Hematopoietic multipotent progenitor cell treated with erythropoietin and hydrocortisone succinate and interleukin-3 and kit ligand, for 6 days (in vitro differentiated cells): ENCODE results near the gene KCNC1.

Experiments used
- DNase-seq: peaks from one replicate; pipeline ENCODE4 v3.0.0-alpha.2; 2015

KCNC1 gene

GRCh38 chr11:17738151-17738973, 3.8 kb downstream of the KCNC1 start:
- DNase-seq = no peak

- no peak for DNase-seq
Observed at GRCh38 chr11:17739945-17740338, 5.4 kb downstream of the KCNC1 start.

GRCh38 chr11:17740649-17741235, 6.2 kb downstream of the KCNC1 start:
- DNase-seq = no peak

GRCh38 chr11:17741487-17741886, 6.9 kb downstream of the KCNC1 start:
- DNase-seq = no peak

GRCh38 chr11:17742019-17742418, 7.4 kb downstream of the KCNC1 start:
- no peak for DNase-seq

DNA sequence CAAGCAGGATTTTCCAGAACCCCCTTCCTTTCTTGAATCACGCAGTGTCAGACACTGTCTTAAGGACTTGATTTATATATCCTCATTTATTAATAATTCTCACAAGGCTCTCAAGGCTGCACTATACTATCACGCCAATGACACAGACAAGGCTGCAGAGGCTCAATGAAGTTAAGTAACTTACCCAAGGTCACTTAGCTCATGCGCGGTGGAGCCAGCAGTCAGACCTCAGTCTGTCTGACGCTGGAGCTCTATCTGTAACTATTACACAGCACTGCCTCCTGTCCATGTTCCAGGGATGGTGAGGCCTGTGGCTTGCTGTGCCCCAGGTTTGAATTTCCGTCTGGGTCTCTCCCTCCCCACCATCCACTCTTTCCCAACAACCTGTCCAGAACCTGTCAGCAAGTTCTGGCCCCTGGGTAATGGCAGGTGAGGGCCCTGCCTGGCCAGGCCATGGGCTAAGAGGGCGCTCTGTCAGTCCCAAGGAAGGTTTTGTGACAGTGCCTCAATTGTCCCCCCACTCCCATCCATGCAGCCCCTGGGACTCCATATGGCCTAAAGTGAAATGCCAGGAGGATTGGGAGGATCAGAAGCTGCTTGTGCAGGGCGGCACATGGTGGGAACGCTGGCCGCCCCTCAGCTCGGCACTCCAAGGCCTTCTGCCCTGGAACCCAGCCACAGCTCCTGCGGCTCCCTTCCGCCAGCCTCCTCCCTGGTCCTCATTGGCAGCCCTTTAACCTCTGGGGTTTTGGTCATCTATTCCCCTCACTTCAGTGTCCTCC, 8.6 kb downstream of the KCNC1 start:
- DNase-seq = no peak

- no peak for DNase-seq
Observed at GRCh38 chr11:17743808-17744119, 9.2 kb downstream of the KCNC1 start.

DNA sequence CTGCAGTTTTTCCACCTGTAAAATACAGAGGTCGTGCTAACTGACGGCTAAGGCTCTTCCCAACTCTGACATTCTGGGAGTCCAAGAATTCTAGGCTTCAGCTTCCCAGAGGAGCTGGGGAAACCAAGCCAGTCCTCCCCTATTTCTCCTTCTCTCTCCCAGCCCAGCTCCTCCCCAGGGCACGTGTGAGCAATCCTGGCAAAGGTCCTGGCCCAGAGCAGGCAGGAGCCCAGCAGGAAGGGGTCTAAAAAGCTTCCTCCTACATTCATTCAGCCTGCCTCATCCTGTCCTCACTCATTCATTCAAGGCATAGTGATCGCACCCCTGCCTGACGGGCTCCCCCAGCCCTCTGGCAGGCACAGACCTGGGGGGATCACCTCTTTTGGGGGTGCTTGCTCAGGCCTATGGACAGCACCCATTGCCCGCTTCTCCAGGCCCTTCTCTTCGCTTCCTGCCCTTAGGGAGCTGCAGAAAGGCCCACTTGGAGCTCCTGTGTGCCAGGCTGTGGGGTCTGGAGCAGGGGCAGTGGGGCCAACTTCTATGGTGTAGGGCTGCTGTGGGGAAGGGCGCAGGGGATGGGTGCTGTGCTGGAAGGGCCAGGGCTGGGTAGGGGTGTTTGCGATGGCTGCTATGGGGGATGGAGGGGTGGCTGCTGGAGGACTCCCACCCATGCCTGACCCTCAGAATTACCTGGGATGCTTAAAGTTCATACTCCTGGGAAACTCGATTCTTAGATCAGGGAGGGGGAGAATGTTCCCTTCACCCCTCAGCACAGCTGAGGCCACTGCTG, 9.8 kb downstream of the KCNC1 start:
- no peak for DNase-seq

DNA sequence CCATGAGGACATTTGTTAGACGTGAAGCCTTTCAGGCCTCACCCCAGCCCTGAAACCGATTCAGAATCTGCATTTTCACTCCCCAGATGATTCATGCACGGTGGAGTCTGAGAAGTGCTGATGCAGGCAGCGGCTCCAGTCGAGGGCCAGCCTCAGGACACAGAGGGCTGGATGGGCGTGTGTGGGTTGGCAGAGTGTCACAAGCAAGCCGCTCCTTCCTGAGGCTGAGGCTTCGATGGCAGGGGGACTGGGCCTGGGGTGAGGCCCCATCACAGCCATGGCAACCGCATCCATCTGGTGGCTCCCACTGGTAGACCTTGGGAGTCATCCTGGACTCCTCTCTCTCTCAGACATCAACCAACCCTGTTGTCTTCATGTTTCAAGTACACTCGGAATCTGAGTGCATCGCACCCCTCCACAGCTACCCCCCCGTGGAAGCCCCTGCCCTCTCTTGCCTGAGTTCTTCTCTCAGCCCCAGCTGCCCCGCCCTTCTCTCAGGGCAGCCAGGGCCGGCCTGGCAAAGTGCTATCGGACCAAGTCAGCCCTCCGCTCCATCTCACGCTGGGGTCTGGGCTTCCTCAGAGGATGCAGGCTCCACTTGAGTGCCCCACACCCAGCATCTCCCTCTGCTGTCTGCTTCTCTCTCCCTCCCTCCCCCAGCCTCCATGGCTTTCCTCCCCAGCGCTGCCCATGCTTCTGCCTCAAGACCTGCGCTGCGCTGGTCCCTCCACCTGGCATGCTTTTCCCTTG, 10.6 kb downstream of the KCNC1 start:
- no peak for DNase-seq

GRCh38 chr11:17746096-17746495, 11.5 kb downstream of the KCNC1 start:
- no peak for DNase-seq

- no peak for DNase-seq
Observed at GRCh38 chr11:17747131-17747955, 12.8 kb downstream of the KCNC1 start.

- DNase-seq = no peak
Observed at GRCh38 chr11:17748044-17748443, 13.5 kb downstream of the KCNC1 start.

- no peak for DNase-seq
Observed at GRCh38 chr11:17748761-17749721, 14.5 kb downstream of the KCNC1 start.

GRCh38 chr11:17750013-17750800, 15.6 kb downstream of the KCNC1 start:
- DNase-seq = no peak

DNA sequence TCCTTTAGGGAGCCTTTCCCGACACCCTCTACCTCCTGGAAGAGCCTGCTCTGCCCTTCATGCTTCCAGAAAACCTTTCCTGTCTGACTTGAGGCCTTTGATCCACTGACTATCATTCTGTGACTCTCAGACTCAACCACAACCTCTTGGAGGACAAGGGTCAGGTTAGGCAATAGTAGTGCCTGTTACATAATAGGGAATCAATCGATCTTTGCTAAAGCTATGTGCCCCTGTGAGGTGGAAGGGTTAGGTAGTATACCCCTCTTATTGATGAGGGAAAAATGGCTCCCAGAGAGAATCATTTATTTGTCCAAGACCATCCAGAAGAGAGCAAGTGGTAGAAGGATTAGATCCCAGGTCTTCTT, 16.2 kb downstream of the KCNC1 start:
- no peak for DNase-seq

DNA sequence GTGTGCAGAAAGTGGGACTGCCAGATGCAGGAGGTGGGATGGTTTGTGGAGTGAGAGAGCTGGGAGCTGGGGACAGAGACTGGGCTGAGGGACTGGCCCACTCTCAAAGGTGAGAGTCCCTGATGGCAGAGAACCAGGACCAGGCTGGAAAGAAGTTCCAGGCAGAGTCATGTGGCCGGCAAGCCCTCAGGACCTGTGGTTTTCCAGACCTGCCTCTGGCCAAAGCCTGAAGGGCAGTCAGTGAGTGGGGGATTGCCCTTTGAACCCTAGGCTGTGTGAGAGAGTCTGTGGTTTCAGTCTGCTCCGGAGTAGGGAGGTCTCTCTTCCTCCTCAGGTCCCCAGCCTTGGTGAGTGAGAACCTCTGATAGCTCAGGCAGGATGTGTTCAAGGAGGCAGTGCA, 17.0 kb downstream of the KCNC1 start:
- no peak for DNase-seq

- DNase-seq = no peak
Observed at GRCh38 chr11:17752144-17752543, 17.6 kb downstream of the KCNC1 start.

DNA sequence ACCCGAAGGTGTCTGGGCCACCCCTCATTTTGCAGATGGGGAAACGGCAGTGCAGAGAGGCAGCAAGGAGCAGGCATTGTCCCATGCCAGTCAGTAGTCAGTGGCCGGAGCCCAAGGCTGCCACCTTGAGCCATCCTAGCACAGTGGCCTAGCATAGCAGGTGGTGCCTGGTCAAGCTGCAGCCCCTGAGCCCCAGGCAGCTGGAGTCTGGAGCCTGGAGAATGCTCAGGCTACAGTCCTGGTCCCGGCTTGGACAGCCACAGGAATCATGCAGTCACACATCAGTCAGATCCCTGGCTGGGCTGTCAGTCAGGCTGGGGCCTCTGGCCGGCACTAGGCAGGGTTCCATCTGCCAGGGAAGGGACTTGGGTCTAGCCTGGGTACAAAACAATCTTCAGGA, 18.6 kb downstream of the KCNC1 start:
- no peak for DNase-seq

DNA sequence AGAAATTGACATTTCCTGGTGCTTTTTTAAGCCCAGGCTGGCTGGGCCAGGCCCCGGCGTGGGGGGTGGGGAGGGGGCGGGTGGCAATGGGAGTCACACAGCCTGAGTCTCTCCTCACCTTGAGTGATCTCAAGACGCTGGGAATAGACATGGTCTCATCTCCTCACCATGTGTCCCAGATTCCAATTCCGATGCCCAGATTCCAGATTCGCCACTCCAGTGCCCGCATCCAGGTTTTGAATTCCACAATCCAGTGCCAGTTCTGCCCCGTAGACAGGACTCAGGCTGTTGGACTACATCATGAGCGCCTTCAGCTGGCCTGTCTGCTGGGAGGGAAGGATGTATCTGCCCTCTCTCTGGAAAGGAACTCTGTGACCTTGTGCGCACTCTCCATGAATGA, 19.1 kb downstream of the KCNC1 start:
- no peak for DNase-seq

- DNase-seq = no peak
Observed at GRCh38 chr11:17755891-17756290, 21.3 kb downstream of the KCNC1 start.
